SK-N-SH (cell line): ENCODE measurements around the gene SLC1A7. TPM values are rescaled to one million over a fixed set of nuclear protein-coding genes. Genes with fewer than 3 reads are reported as not detected.

Experiments used
- CTCF ChIA-PET: fragments of 300-600, 350-600 bp; formaldehyde crosslinking; extraction: SDS; loops from one replicate; lab custom pipeline; 2021; lab: Yijun Ruan, JAX
- POLR2A ChIA-PET: fragments of 350-600 bp; sonication (Branson Sonifier 250); formaldehyde crosslinking; extraction: SDS; loops from one replicate; lab custom pipeline; 2020; ENCODE audit warnings: antibody characterized with exemption, inconsistent platforms; lab: Yijun Ruan, JAX
- DNase-seq: peaks from one replicate; pipeline ENCODE4 v3.0.0; 2012
- H2AFZ ChIP-seq: fragments of 200-600 bp; sonication (generic); 2 replicates; pipeline ENCODE4 v1.8.1; 2016; ENCODE audit warnings: antibody characterized with exemption, mild to moderate bottlenecking, low read depth
- H3F3A ChIP-seq: fragments of 200-600 bp; sonication (generic); replicated peaks from 2 replicates; pipeline ENCODE3; 2016; ENCODE audit warnings: antibody characterized with exemption, mild to moderate bottlenecking; ENCODE audit not compliant: insufficient read depth
- H3K27ac ChIP-seq, 2 experiments: fragments of 200-500 bp in 1 of 2; fragments of 200-600 bp in 1 of 2; sonication (Bioruptor generic) in 1 of 2; sonication (generic), shearing (Covaris generic) in 1 of 2; 2 replicates each; pipeline versions ENCODE4 v1.5.1 to v1.6.1; 2014 to 2016; ENCODE audit warnings: low read depth in 2 of 2, inconsistent platforms in 1 of 2, low read length in 1 of 2, mild to moderate bottlenecking in 1 of 2, mixed read lengths in 1 of 2
- H3K27me3 ChIP-seq: fragments of 200-600 bp; sonication (generic), shearing (Covaris generic); 2 replicates; pipeline ENCODE4 v1.6.1; 2016; ENCODE audit warnings: mixed run types; ENCODE audit not compliant: insufficient read depth
- H3K36me3 ChIP-seq, 2 experiments: fragments of 200-500 bp in 1 of 2; fragments of 200-600 bp in 1 of 2; sonication (Bioruptor generic) in 1 of 2; sonication (generic) in 1 of 2; replicated peaks in 1 of 2; 2 replicates each; pipeline versions ENCODE3 to v1.5.1; 2014 to 2016; ENCODE audit warnings: low read length in 1 of 2, mild to moderate bottlenecking in 1 of 2; ENCODE audit not compliant: insufficient read depth in 2 of 2, control insufficient read depth in 1 of 2
- H3K4me1 ChIP-seq, 2 experiments: fragments of 200-500 bp in 1 of 2; fragments of 200-600 bp in 1 of 2; sonication (Bioruptor generic) in 1 of 2; sonication (generic), shearing (Covaris generic) in 1 of 2; 2 replicates each; pipeline versions ENCODE4 v1.5.1 to v1.6.1; 2014 to 2016; ENCODE audit warnings: low read depth in 1 of 2, low read length in 1 of 2, mixed run types in 1 of 2; ENCODE audit not compliant: insufficient read depth in 2 of 2, control insufficient read depth in 1 of 2
- H3K4me2 ChIP-seq: fragments of 200-600 bp; sonication (generic), shearing (Covaris generic); 2 replicates; pipeline ENCODE4 v1.6.1; 2017; ENCODE audit warnings: mixed run types
- H3K4me3 ChIP-seq, 2 experiments: fragments of 200-500 bp in 1 of 2; fragments of 200-600 bp in 1 of 2; sonication (Bioruptor generic) in 1 of 2; sonication (generic), shearing (Covaris generic) in 1 of 2; 2 replicates each; pipeline versions ENCODE4 v1.5.1 to v1.8.1; 2014 to 2016; ENCODE audit warnings: low read depth in 2 of 2, inconsistent platforms in 1 of 2, low read length in 1 of 2, mild to moderate bottlenecking in 1 of 2, mixed read lengths in 1 of 2, moderate library complexity in 1 of 2
- H3K79me2 ChIP-seq: fragments of 200-600 bp; sonication (generic); 2 replicates; pipeline ENCODE4 v1.8.1; 2017; ENCODE audit warnings: mild to moderate bottlenecking; ENCODE audit not compliant: insufficient read depth
- H3K9ac ChIP-seq: fragments of 200-600 bp; sonication (generic); 2 replicates; pipeline ENCODE4 v1.6.1; 2017; ENCODE audit warnings: mixed run types
- H3K9me2 ChIP-seq: fragments of 200-600 bp; sonication (generic); 2 replicates; pipeline ENCODE4 v1.6.1; 2017; ENCODE audit warnings: mixed run types
- H3K9me3 ChIP-seq: fragments of 200-600 bp; sonication (generic); 2 replicates; pipeline ENCODE4 v1.6.1; 2017; ENCODE audit warnings: mixed run types, mild to moderate bottlenecking, moderate library complexity
- H4K20me1 ChIP-seq: fragments of 200-600 bp; sonication (generic); 2 replicates; pipeline ENCODE4 v1.6.1; 2017; ENCODE audit warnings: mild to moderate bottlenecking, mixed run types; ENCODE audit not compliant: insufficient read depth
- EP300 ChIP-seq, 2 experiments: IDR thresholded peaks; 2 replicates each; pipeline versions ENCODE4 v1.4.0 to v1.6.1; 2012; ENCODE audit warnings: borderline replicate concordance in 1 of 2, low read depth in 1 of 2, low read length in 1 of 2
- EZH2phosphoT487 ChIP-seq: fragments of 200-600 bp; sonication (generic); IDR thresholded peaks from 2 replicates; pipeline ENCODE4 v1.6.1; 2017; ENCODE audit warnings: low read depth, mixed run types, mild to moderate bottlenecking, antibody characterized with exemption, moderate library complexity, borderline replicate concordance
- FOXJ3 ChIP-seq: sonication (generic); formaldehyde crosslinking; IDR thresholded peaks from 2 replicates; pipeline ENCODE4 v1.5.1; 2020; ENCODE audit warnings: mild to moderate bottlenecking, missing genetic modification reagents
- FOXM1 ChIP-seq: IDR thresholded peaks from 2 replicates; pipeline ENCODE4 v1.4.0; 2012; ENCODE audit warnings: low read depth, mild to moderate bottlenecking
- GABPA ChIP-seq: IDR thresholded peaks from 2 replicates; pipeline ENCODE4 v1.4.0; 2012; ENCODE audit warnings: low read depth, mild to moderate bottlenecking
- MXI1 ChIP-seq: IDR thresholded peaks from 2 replicates; pipeline ENCODE4 v1.6.1; 2012; ENCODE audit warnings: mild to moderate bottlenecking, low read depth, low read length, improper control_type of control experiment
- NRF1 ChIP-seq: IDR thresholded peaks from 2 replicates; pipeline ENCODE4 v1.6.1; 2012; ENCODE audit warnings: low read depth, mild to moderate bottlenecking, low read length
- RAD21 ChIP-seq: IDR thresholded peaks from 2 replicates; pipeline ENCODE4 v1.6.1; 2012; ENCODE audit warnings: mild to moderate bottlenecking, low read length
- RCOR1 ChIP-seq: fragments of 150-350 bp; IDR thresholded peaks from 2 replicates; pipeline ENCODE4 v1.6.1; 2017; ENCODE audit warnings: antibody characterized with exemption, low read length
- RFX5 ChIP-seq: IDR thresholded peaks from 2 replicates; pipeline ENCODE4 v1.6.1; 2012; ENCODE audit warnings: mild to moderate bottlenecking, improper control_type of control experiment, low read length
- RXRA ChIP-seq: IDR thresholded peaks from 2 replicates; pipeline ENCODE4 v1.4.0; 2012; ENCODE audit warnings: low read depth, mild to moderate bottlenecking, borderline replicate concordance
- SIN3A ChIP-seq: IDR thresholded peaks from 2 replicates; pipeline ENCODE4 v1.6.1; 2012; ENCODE audit warnings: low read depth, mild to moderate bottlenecking, low read length, moderate library complexity, borderline replicate concordance
- USF1 ChIP-seq: IDR thresholded peaks from 2 replicates; pipeline ENCODE4 v1.4.0; 2012; ENCODE audit warnings: low read depth, borderline replicate concordance
- USF2 ChIP-seq: fragments of 150-350 bp; IDR thresholded peaks from 2 replicates; pipeline ENCODE4 v1.6.1; 2017; ENCODE audit warnings: antibody characterized with exemption, low read length, low read depth, borderline replicate concordance
- YY1 ChIP-seq: IDR thresholded peaks from 2 replicates; pipeline ENCODE4 v1.4.0; 2012; ENCODE audit warnings: low read depth, mild to moderate bottlenecking
- ZBTB33 ChIP-seq: IDR thresholded peaks from 2 replicates; pipeline ENCODE4 v1.4.0; 2012; ENCODE audit warnings: low read depth, borderline replicate concordance
- WGBS: methylation state at CpG from one replicate; pipeline ENCODE4 v1.1.6; 2017; ENCODE audit warnings: low lambda C conversion rate; 5-methylcytosine and 5-hydroxymethylcytosine counted together
- polyA plus RNA-seq, 3 experiments: library from polyadenylated mRNA; depleted of rRNA; stranded (reverse); fragments of >200 nt; gene quantifications; 2 replicates each; pipeline ENCODE4 v1.2.3, GENCODE V29; 2012
- TF ChIP-seq, protein P1 (sequence below): IDR thresholded peaks from 2 replicates; pipeline ENCODE4; 2012
- TF ChIP-seq, protein P2 (sequence below): IDR thresholded peaks from 2 replicates; pipeline ENCODE4 v1.4.0; 2012; ENCODE audit warnings: low read depth
- TF ChIP-seq, protein P3 (sequence below): IDR thresholded peaks from 2 replicates; pipeline ENCODE4 v1.6.1; 2012; ENCODE audit warnings: mild to moderate bottlenecking, low read depth, low read length, moderate library complexity

Gene SLC1A7
- polyA plus RNA-seq, 1 of the 3 experiments (the other 2 are of a cell fraction): not detected

GRCh38 chr1:53069265-53069662 lies 73.2 kb downstream of the SLC1A7 start:
- Histone ChIP-seq H2AFZ (no peak overlapping the region), H3K4me3 (no peak overlapping the region), H3K27me3 (no peaks in the 10 kb centered on the region), H3K36me3 (no peaks in the 10 kb centered on the region), H3K9me3 (no peaks in the 10 kb centered on the region), H3K4me2 (no peak overlapping the region), H3K9me2 (no peaks in the 10 kb centered on the region), H3K27ac (no peak overlapping the region), H3F3A (no peaks in the 10 kb centered on the region), H3K79me2 (no peaks in the 10 kb centered on the region), H3K9ac (no peak overlapping the region), H4K20me1 (no peaks in the 10 kb centered on the region), H3K4me1 (peaks cover 0 to 14% of the 10 kb centered on the region in 2 experiments; a peak in 1 of 4 replicates)
- DNase-seq: peak; percentile 26
- ChIA-PET POLR2A (no interaction called here), CTCF (interaction anchor here (0.9 to 1.2 kb wide), 2 partner anchors 9 to 12 kb away, joined by 3 to 4 read pairs; no protein-coding TSS in a partner anchor)
- WGBS: no CpG with 5 or more reads among the region's 7 CpGs
- TF ChIP-seq SIN3A (no peak), ZBTB33 (no peak), USF1 (no peak), RCOR1 (no peak), FOXJ3 (no peak), RFX5 (no peak), RXRA (no peak), EZH2phosphoT487 (no peak), EP300 (IDR thresholded peaks at IDR 0.05; ENCODE audit: borderline replicate concordance in 1 of 2, low read depth in 1 of 2, low read length in 1 of 2) (no peak), RAD21 (no peak), FOXM1 (no peak), MXI1 (no peak), YY1 (no peak), NRF1 (no peak), GABPA (no peak), USF2 (no peak)
- TF ChIP-seq, protein P1, sequence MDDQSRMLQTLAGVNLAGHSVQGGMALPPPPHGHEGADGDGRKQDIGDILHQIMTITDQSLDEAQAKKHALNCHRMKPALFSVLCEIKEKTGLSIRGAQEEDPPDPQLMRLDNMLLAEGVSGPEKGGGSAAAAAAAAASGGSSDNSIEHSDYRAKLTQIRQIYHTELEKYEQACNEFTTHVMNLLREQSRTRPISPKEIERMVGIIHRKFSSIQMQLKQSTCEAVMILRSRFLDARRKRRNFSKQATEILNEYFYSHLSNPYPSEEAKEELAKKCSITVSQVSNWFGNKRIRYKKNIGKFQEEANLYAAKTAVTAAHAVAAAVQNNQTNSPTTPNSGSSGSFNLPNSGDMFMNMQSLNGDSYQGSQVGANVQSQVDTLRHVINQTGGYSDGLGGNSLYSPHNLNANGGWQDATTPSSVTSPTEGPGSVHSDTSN: no peak
- TF ChIP-seq, protein P2, sequence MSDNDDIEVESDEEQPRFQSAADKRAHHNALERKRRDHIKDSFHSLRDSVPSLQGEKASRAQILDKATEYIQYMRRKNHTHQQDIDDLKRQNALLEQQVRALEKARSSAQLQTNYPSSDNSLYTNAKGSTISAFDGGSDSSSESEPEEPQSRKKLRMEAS: no peak
- TF ChIP-seq, protein P3, sequence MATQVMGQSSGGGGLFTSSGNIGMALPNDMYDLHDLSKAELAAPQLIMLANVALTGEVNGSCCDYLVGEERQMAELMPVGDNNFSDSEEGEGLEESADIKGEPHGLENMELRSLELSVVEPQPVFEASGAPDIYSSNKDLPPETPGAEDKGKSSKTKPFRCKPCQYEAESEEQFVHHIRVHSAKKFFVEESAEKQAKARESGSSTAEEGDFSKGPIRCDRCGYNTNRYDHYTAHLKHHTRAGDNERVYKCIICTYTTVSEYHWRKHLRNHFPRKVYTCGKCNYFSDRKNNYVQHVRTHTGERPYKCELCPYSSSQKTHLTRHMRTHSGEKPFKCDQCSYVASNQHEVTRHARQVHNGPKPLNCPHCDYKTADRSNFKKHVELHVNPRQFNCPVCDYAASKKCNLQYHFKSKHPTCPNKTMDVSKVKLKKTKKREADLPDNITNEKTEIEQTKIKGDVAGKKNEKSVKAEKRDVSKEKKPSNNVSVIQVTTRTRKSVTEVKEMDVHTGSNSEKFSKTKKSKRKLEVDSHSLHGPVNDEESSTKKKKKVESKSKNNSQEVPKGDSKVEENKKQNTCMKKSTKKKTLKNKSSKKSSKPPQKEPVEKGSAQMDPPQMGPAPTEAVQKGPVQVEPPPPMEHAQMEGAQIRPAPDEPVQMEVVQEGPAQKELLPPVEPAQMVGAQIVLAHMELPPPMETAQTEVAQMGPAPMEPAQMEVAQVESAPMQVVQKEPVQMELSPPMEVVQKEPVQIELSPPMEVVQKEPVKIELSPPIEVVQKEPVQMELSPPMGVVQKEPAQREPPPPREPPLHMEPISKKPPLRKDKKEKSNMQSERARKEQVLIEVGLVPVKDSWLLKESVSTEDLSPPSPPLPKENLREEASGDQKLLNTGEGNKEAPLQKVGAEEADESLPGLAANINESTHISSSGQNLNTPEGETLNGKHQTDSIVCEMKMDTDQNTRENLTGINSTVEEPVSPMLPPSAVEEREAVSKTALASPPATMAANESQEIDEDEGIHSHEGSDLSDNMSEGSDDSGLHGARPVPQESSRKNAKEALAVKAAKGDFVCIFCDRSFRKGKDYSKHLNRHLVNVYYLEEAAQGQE: no peak
